ENCODE data around the gene RBCK1. TPM values are rescaled to one million over a fixed set of nuclear protein-coding genes. Genes with fewer than 3 reads are reported as not detected.
A peak's percentile ranks its signal among the peaks of the same experiment; 100 is the strongest.

RBCK1 gene
- total RNA-seq, 4 donors from 2014 or later = 75.7 to 85.6 (median 80.7) TPM

GRCh38 chr20:407133-407952 lies 756 bp upstream of the RBCK1 start:
- no peaks in the 10 kb centered on the region for H3K27me3 ChIP-seq
- peaks cover 16 to 31% (median 29%) of the 10 kb centered on the region in 4 donors for H3K4me1 ChIP-seq
- DNase-seq (ENCODE audit: extremely low spot score) = no peak
- peaks cover 0 to 26% (median 13%) of the 10 kb centered on the region in 4 donors for H3K36me3 ChIP-seq
- 12% methylated on average over 29 of the region's 45 CpGs for WGBS
- H3K4me3 ChIP-seq = peak overlapping the region; percentile 78 to 99 (median 92)
- intact Hi-C loops (cut with DNase I) = loop anchor here (5.0 kb wide), 3 partner anchors 55 to 70 kb away; partner anchors contain the start of gene TBC1D20
- peak overlapping the region; percentile 82 to 97 (median 95) for H3K27ac ChIP-seq (replicated peaks in 1 of 4)
- TF ChIP-seq POLR2A (IDR thresholded peaks at IDR 0.05; ENCODE audit: low read depth) = no peak
- TF ChIP-seq POLR2AphosphoS5 (IDR thresholded peaks at IDR 0.05) = peak; percentile 9 to 61
- TF ChIP-seq EP300 (IDR thresholded peaks at IDR 0.05) = no peak
- TF ChIP-seq CTCF (IDR thresholded peaks at IDR 0.05) = peak in 2 of 3 experiments; percentile 5 to 6
- no peaks in the 10 kb centered on the region for H3K9me3 ChIP-seq

GRCh38 chr20:408843-409696 lies 971 bp downstream of the RBCK1 start:
- TF ChIP-seq EP300 (IDR thresholded peaks at IDR 0.05) (no peak), CTCF (IDR thresholded peaks at IDR 0.05) (no peak), POLR2A (IDR thresholded peaks at IDR 0.05; ENCODE audit: low read depth) (no peak), POLR2AphosphoS5 (IDR thresholded peaks at IDR 0.05) (no peak)
- 15% methylated on average over 7 of the region's 7 CpGs for WGBS
- Histone ChIP-seq H3K36me3 (peaks cover 0 to 37% (median 15%) of the 10 kb centered on the region in 4 donors), H3K27ac (replicated peaks in 1 of 4) (peak overlapping the region; percentile 82 to 97 (median 95)), H3K4me1 (peaks cover 16 to 31% (median 30%) of the 10 kb centered on the region in 4 donors), H3K9me3 (no peaks in the 10 kb centered on the region), H3K4me3 (peak overlapping the region; percentile 78 to 99 (median 92)), H3K27me3 (no peaks in the 10 kb centered on the region)
- no peak for DNase-seq (ENCODE audit: extremely low spot score)
- intact Hi-C loops (cut with DNase I) = loop anchor here (5.0 kb wide), 3 partner anchors 53 to 68 kb away; partner anchors contain the start of gene TBC1D20

- no peak overlapping the region for H3K27ac ChIP-seq (replicated peaks in 1 of 4)
- H3K36me3 ChIP-seq = peaks cover 0 to 37% (median 15%) of the 10 kb centered on the region in 4 donors
- TF ChIP-seq POLR2AphosphoS5 (IDR thresholded peaks at IDR 0.05) (no peak), CTCF (IDR thresholded peaks at IDR 0.05) (no peak), POLR2A (IDR thresholded peaks at IDR 0.05; ENCODE audit: low read depth) (no peak), EP300 (IDR thresholded peaks at IDR 0.05) (no peak)
- H3K27me3 ChIP-seq = no peaks in the 10 kb centered on the region
- WGBS = 85% methylated on average over 14 of the region's 14 CpGs
- no peak for DNase-seq (ENCODE audit: extremely low spot score)
- H3K9me3 ChIP-seq = no peaks in the 10 kb centered on the region
- peaks cover 16 to 34% (median 30%) of the 10 kb centered on the region in 4 donors for H3K4me1 ChIP-seq
- intact Hi-C loops (cut with DNase I) = loop anchor here (5.0 kb wide), 3 partner anchors 52 to 67 kb away; partner anchors contain the start of gene TBC1D20
- H3K4me3 ChIP-seq = peak overlapping the region in 2 of 4 donors; percentile 85 to 99
Observed at GRCh38 chr20:409697-410559, 1.8 kb downstream of the RBCK1 start.

GRCh38 chr20:412081-412480 lies 4.0 kb downstream of the RBCK1 start:
- Histone ChIP-seq H3K4me3 (no peak overlapping the region), H3K4me1 (peaks cover 15 to 31% (median 26%) of the 10 kb centered on the region in 4 donors), H3K27ac (replicated peaks in 1 of 4) (no peak overlapping the region), H3K36me3 (peaks cover 4 to 48% (median 15%) of the 10 kb centered on the region in 4 donors), H3K9me3 (no peaks in the 10 kb centered on the region), H3K27me3 (no peaks in the 10 kb centered on the region)
- WGBS = 92% methylated on average over 3 of the region's 3 CpGs
- DNase-seq (ENCODE audit: extremely low spot score) = no peak
- intact Hi-C loops (cut with DNase I) = no loop called here
- no peak for TF ChIP-seq EP300 (IDR thresholded peaks at IDR 0.05)
- TF ChIP-seq POLR2AphosphoS5 (IDR thresholded peaks at IDR 0.05) = no peak
- no peak for TF ChIP-seq CTCF (IDR thresholded peaks at IDR 0.05)
- TF ChIP-seq POLR2A (IDR thresholded peaks at IDR 0.05; ENCODE audit: low read depth) = no peak

Data from esophagus muscularis mucosa (tissue), 4 donors.